PFSK-1 (cell line): ENCODE measurements around the gene HMOX1.

Experiments
- POLR2AphosphoS5 ChIP-seq: IDR thresholded peaks from 2 replicates; pipeline ENCODE4 v1.6.1; 2012; ENCODE audit warnings: low read depth, mild to moderate bottlenecking, control low read depth, low read length, moderate library complexity
- REST ChIP-seq, 2 experiments: IDR thresholded peaks; 2 replicates each; pipeline versions ENCODE4 v1.6.1 to v1.8.0; 2011 to 2012; ENCODE audit warnings: low read depth in 2 of 2, low read length in 2 of 2, control low read depth in 1 of 2, inconsistent platforms in 1 of 2, mild to moderate bottlenecking in 1 of 2, moderate library complexity in 1 of 2; ENCODE audit not compliant: insufficient read depth in 1 of 2
- SIN3A ChIP-seq: IDR thresholded peaks from 2 replicates; pipeline ENCODE4 v1.6.1; 2012; ENCODE audit warnings: mild to moderate bottlenecking, low read length, moderate library complexity, borderline replicate concordance; ENCODE audit not compliant: insufficient read depth
- TAF1 ChIP-seq: IDR thresholded peaks from 2 replicates; pipeline ENCODE4 v1.6.1; 2012; ENCODE audit warnings: low read length, control low read depth, borderline replicate concordance; ENCODE audit not compliant: insufficient read depth

- TF ChIP-seq TAF1 (no peak), REST (IDR thresholded peaks at IDR 0.05; ENCODE audit: insufficient read depth in 1 of 2, low read depth in 2 of 2, low read length in 2 of 2) (no peak), POLR2AphosphoS5 (no peak), SIN3A (no peak)
These were observed 39.6 kb upstream of the HMOX1 start for GRCh38 chr22:35341090-35341874.
